ENCODE results near the gene FGF18. TPM values are rescaled to one million over a fixed set of nuclear protein-coding genes. Genes with fewer than 3 reads are reported as not detected.

FGF18 gene
- total RNA-seq, 2 donors from 2014 or later, result 0.41 to 0.51 TPM

DNA sequence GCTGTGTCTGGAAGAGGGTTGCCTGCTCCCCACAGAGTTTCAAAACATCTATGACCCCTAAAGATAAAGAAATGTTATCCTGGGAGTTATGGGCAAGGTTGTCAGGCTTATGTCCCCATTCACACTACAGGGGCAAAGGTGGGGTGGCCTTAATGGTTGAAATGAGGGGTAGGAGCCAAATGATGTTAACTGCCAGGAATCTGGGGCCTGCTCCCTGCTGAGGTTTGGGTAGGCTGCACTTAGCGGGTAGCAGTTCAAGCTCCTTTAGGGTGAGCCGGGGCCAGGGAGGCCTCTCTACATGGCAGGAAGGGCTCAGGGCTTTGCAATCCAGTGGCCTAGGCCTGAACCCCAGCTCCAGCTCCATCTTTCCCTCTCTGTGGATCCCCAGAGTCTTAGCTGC is 3.0 kb downstream of the FGF18 start:
- 88% methylated on average over 2 of the region's 2 CpGs for WGBS
- Histone ChIP-seq H3K27me3 (replicated peaks; ENCODE audit: insufficient read depth) (no peaks in the 10 kb centered on the region), H3K36me3 (no peaks in the 10 kb centered on the region), H3K4me1 (replicated peaks) (peaks cover 19% of the 10 kb centered on the region), H3K27ac (no peak overlapping the region), H3K4me3 (no peak overlapping the region), H3K9me3 (no peaks in the 10 kb centered on the region)
- no peak for TF ChIP-seq POLR2AphosphoS5 (IDR thresholded peaks at IDR 0.05)
- TF ChIP-seq, protein P1, sequence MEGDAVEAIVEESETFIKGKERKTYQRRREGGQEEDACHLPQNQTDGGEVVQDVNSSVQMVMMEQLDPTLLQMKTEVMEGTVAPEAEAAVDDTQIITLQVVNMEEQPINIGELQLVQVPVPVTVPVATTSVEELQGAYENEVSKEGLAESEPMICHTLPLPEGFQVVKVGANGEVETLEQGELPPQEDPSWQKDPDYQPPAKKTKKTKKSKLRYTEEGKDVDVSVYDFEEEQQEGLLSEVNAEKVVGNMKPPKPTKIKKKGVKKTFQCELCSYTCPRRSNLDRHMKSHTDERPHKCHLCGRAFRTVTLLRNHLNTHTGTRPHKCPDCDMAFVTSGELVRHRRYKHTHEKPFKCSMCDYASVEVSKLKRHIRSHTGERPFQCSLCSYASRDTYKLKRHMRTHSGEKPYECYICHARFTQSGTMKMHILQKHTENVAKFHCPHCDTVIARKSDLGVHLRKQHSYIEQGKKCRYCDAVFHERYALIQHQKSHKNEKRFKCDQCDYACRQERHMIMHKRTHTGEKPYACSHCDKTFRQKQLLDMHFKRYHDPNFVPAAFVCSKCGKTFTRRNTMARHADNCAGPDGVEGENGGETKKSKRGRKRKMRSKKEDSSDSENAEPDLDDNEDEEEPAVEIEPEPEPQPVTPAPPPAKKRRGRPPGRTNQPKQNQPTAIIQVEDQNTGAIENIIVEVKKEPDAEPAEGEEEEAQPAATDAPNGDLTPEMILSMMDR (IDR thresholded peaks at IDR 0.05), result no peak
- TF ChIP-seq POLR2A (IDR thresholded peaks at IDR 0.05), result no peak
- intact Hi-C loops (cut with DNase I), result no loop called here
- DNase-seq (ENCODE audit: low spot score), result no peak

DNA sequence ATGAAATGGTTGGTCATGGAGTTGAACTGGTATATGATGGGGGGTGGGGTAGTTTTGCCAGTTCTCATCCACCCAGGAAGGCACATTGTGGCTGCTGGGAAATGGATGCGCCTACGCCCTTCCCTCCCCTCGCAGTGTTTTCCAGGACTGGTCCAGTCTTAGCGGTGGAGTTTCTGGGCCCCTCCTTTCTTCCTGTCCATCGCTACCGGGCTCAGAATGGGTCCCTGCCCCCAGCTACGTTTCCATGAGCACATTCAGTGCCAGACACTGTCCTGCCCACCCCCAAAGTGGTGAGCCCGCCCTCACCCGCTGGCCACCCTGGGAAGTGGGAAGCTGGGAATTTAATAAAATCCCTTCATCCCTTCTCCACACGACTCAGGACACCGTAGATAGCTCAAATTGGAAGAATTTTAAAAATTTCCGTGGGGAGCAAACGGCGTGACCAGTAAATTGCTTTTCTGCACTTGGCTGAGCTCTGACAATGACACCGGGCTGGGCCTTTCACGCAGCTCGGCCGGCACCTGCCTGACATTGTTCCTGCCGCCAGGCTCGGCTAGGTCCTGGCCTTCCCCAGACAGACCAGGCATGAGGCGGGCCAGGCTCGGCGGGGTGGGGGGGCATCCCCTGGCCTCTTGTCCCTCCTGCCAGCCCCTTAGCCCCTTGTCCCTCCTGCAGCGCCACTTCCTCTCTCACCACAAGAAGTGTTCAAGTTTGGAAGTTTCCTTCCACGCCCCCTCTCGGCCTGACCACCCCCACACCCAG is 3.6 kb downstream of the FGF18 start:
- no peak for DNase-seq (ENCODE audit: low spot score)
- Histone ChIP-seq H3K9me3 (no peaks in the 10 kb centered on the region), H3K36me3 (no peaks in the 10 kb centered on the region), H3K27me3 (replicated peaks; ENCODE audit: insufficient read depth) (no peaks in the 10 kb centered on the region), H3K4me3 (no peak overlapping the region), H3K4me1 (replicated peaks) (peaks cover 19% of the 10 kb centered on the region), H3K27ac (no peak overlapping the region)
- WGBS, result 91% methylated on average over 26 of the region's 26 CpGs
- TF ChIP-seq POLR2AphosphoS5 (IDR thresholded peaks at IDR 0.05) (no peak), POLR2A (IDR thresholded peaks at IDR 0.05) (no peak)
- TF ChIP-seq, protein P1 (IDR thresholded peaks at IDR 0.05), result no peak
- intact Hi-C loops (cut with DNase I), result no loop called here

DNA sequence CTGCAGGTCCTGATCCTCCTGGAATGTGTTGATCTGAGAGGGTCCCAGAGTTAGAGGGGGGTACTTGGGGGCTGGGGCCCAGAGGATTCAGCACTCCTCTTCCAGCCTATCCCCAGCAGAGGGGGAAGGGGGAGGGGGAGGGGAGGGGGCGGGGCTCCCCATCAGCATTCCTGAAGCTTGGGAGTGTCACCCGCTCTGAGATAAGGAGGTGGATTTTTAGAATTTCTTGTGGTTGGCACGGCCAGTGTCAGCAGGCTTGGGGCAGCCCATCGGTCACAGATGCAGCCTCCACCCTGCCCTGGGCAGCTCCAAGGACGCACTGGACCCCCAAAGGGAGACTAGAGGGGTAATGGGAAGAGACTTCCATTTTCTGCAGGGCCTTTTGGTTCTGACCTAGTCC is 5.3 kb downstream of the FGF18 start:
- WGBS, result 70% methylated on average over 5 of the region's 5 CpGs
- Histone ChIP-seq H3K4me1 (replicated peaks) (peaks cover 11% of the 10 kb centered on the region), H3K4me3 (no peak overlapping the region)

DNA sequence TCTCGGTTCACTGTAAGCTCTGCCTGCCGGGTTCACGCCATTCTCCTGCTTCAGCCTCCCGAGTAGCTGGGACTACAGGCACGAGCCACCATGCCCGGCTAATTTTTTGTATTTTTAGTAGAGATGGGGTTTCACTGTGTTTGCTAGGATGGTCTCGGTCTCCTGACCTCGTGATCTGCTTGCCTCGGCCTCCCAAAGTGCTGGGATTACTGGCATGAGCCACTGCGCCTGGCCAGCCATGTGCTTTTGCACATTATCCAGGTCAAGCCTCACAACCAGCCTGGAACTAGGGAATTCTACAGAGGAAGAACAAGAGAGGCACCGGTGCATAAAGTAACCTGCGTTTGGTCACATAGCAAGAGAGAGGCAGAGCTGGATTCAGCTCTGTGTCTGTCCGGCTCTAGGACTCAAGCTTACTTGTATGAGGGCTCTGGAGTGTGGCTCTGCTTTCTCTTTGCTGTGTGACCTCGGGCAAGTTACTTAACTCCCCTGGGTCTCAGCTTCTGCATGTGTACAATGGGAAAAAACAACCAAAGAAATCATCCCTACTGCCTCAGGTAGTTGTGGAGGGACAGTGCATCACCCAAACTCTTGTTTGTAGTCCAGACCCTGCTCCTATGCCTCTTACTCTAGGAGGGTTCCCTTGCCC is 6.3 kb downstream of the FGF18 start:
- WGBS, result 95% methylated on average over 14 of the region's 14 CpGs
- Histone ChIP-seq H3K9me3 (no peaks in the 10 kb centered on the region), H3K27me3 (replicated peaks; ENCODE audit: insufficient read depth) (no peaks in the 10 kb centered on the region), H3K27ac (no peak overlapping the region), H3K4me3 (no peak overlapping the region), H3K4me1 (replicated peaks) (peaks cover 4% of the 10 kb centered on the region), H3K36me3 (no peaks in the 10 kb centered on the region)
- intact Hi-C loops (cut with DNase I), result no loop called here
- TF ChIP-seq POLR2AphosphoS5 (IDR thresholded peaks at IDR 0.05) (no peak), POLR2A (IDR thresholded peaks at IDR 0.05) (no peak)
- TF ChIP-seq, protein P1 (IDR thresholded peaks at IDR 0.05), result no peak
- DNase-seq (ENCODE audit: low spot score), result no peak

More for the DNA sequence above, 5.3 kb downstream of the FGF18 start:
- intact Hi-C loops (cut with DNase I), result no loop called here
- H3K27me3 ChIP-seq (replicated peaks; ENCODE audit: insufficient read depth), result no peaks in the 10 kb centered on the region
- no peaks in the 10 kb centered on the region for H3K9me3 ChIP-seq
- DNase-seq (ENCODE audit: low spot score), result no peak
- TF ChIP-seq POLR2AphosphoS5 (IDR thresholded peaks at IDR 0.05) (no peak), POLR2A (IDR thresholded peaks at IDR 0.05) (no peak)
- TF ChIP-seq, protein P1 (IDR thresholded peaks at IDR 0.05), result no peak
- H3K27ac ChIP-seq, result no peak overlapping the region
- no peaks in the 10 kb centered on the region for H3K36me3 ChIP-seq
